RWPE2 (cell line): Measurements from ENCODE around the gene C13orf46.

Experiments
- ATAC-seq: fragments of 200-7000 bp; cut with Tn5 transposase; 3 replicates; pipeline ENCODE4 v1.9.1; 2021; ENCODE audit warnings: low read depth
- DNase-seq: peaks from one replicate; pipeline ENCODE4 v3.0.0-alpha.2; 2020; ENCODE audit warnings: low spot score
- H3K27ac ChIP-seq: fragments of 450-650 bp; 2 replicates; pipeline ENCODE4 v1.5.1; 2017; ENCODE audit warnings: mild to moderate bottlenecking; ENCODE audit not compliant: poor library complexity, severe bottlenecking
- H3K27me3 ChIP-seq: fragments of 250-450 bp; sonication (Bioruptor Pico); 2 replicates; pipeline ENCODE4 v1.5.1; 2021; ENCODE audit warnings: mild to moderate bottlenecking, moderate library complexity; ENCODE audit not compliant: insufficient read depth, poor library complexity, severe bottlenecking
- H3K36me3 ChIP-seq: fragments of 250-450 bp; sonication (Bioruptor Pico); 2 replicates; pipeline ENCODE4 v1.5.1; 2020; ENCODE audit warnings: low read depth, mild to moderate bottlenecking, moderate library complexity
- H3K4me1 ChIP-seq: fragments of 250-450 bp; sonication (Bioruptor Pico); 2 replicates; pipeline ENCODE4 v1.5.1; 2021; ENCODE audit warnings: mild to moderate bottlenecking, moderate library complexity; ENCODE audit not compliant: insufficient read depth, poor library complexity, severe bottlenecking
- H3K4me3 ChIP-seq: fragments of 250-450 bp; sonication (Bioruptor Pico); 2 replicates; pipeline ENCODE4 v1.5.1; 2021; ENCODE audit warnings: mild to moderate bottlenecking, moderate library complexity; ENCODE audit not compliant: severe bottlenecking
- H3K9me3 ChIP-seq: fragments of 250-450 bp; sonication (Bioruptor Pico); 2 replicates; pipeline ENCODE4 v1.5.1; 2021; ENCODE audit warnings: mild to moderate bottlenecking, moderate library complexity; ENCODE audit not compliant: severe bottlenecking
- CTCF ChIP-seq: fragments of 450-650 bp; IDR thresholded peaks from one replicate; pipeline ENCODE4 v1.5.1; 2017; ENCODE audit warnings: mild to moderate bottlenecking, moderate library complexity; ENCODE audit not compliant: poor library complexity, severe bottlenecking

Gene C13orf46

GRCh38 chr13:114013952-114014629 lies 40.2 kb upstream of the C13orf46 start:
- DNase-seq (no peak), ATAC-seq (no peak)
- no peak for TF ChIP-seq CTCF
- H3K4me1 ChIP-seq, result peaks cover 6% of the 10 kb centered on the region
- H3K27ac ChIP-seq, result no peak overlapping the region
- peaks cover 16% of the 10 kb centered on the region for H3K36me3 ChIP-seq
- no peaks in the 10 kb centered on the region for H3K9me3 ChIP-seq
- H3K4me3 ChIP-seq, result no peak overlapping the region
- no peaks in the 10 kb centered on the region for H3K27me3 ChIP-seq

GRCh38 chr13:114013336-114013735 lies 39.5 kb upstream of the C13orf46 start:
- Histone ChIP-seq H3K27ac (no peak overlapping the region), H3K4me1 (peaks cover 6% of the 10 kb centered on the region), H3K27me3 (no peaks in the 10 kb centered on the region), H3K36me3 (peaks cover 18% of the 10 kb centered on the region), H3K4me3 (no peak overlapping the region), H3K9me3 (no peaks in the 10 kb centered on the region)
- TF ChIP-seq CTCF, result no peak
- DNase-seq (no peak), ATAC-seq (no peak)

- no peak for DNase-seq
Measured at GRCh38 chr13:114012921-114013320, 39.0 kb upstream of the C13orf46 start.

GRCh38 chr13:114012141-114012540 lies 38.3 kb upstream of the C13orf46 start:
- H3K27me3 ChIP-seq, result no peaks in the 10 kb centered on the region
- ATAC-seq, result no peak
- no peak overlapping the region for H3K27ac ChIP-seq
- peaks cover 18% of the 10 kb centered on the region for H3K36me3 ChIP-seq
- TF ChIP-seq CTCF, result no peak
- no peak overlapping the region for H3K4me3 ChIP-seq
- H3K9me3 ChIP-seq, result no peaks in the 10 kb centered on the region
- H3K4me1 ChIP-seq, result peaks cover 6% of the 10 kb centered on the region
- no peak for DNase-seq

More at GRCh38 chr13:114012921-114013320, 39.0 kb upstream of the C13orf46 start:
- H3K27me3 ChIP-seq, result no peaks in the 10 kb centered on the region
- no peak overlapping the region for H3K27ac ChIP-seq
- TF ChIP-seq CTCF, result no peak
- no peak for ATAC-seq
- peaks cover 18% of the 10 kb centered on the region for H3K36me3 ChIP-seq
- no peak overlapping the region for H3K4me3 ChIP-seq
- no peaks in the 10 kb centered on the region for H3K9me3 ChIP-seq
- peaks cover 6% of the 10 kb centered on the region for H3K4me1 ChIP-seq

- peaks cover 18% of the 10 kb centered on the region for H3K36me3 ChIP-seq
- no peak for ATAC-seq
Measured at GRCh38 chr13:114011226-114011625, 37.4 kb upstream of the C13orf46 start.

More at GRCh38 chr13:114011226-114011625, 37.4 kb upstream of the C13orf46 start:
- no peak for TF ChIP-seq CTCF
- Histone ChIP-seq H3K9me3 (no peaks in the 10 kb centered on the region), H3K4me1 (peaks cover 6% of the 10 kb centered on the region), H3K4me3 (no peak overlapping the region), H3K27me3 (no peaks in the 10 kb centered on the region), H3K27ac (no peak overlapping the region)
- peak; percentile 66 for DNase-seq
